ENCODE measurements around the gene DNASE1. TPM values are rescaled to one million over a fixed set of nuclear protein-coding genes. Genes with fewer than 3 reads are reported as not detected.
A peak's percentile ranks its signal among the peaks of the same experiment; 100 is the strongest.
"Not testable (repeated sequence)": the region's sequence is repeated elsewhere in the genome, so short reads cannot be mapped to it uniquely, and the experiment has no call there.

The DNASE1 gene
- total RNA-seq, 1 experiment from 2014 or later: 13.9 TPM

GRCh38 chr16:3655030-3655395 lies 522 bp downstream of the DNASE1 start:
- POLR2A ChIA-PET: no interaction called here
- no peak for ATAC-seq
- Mint-ChIP-seq H3K36me3 (peaks cover 52% of the 10 kb centered on the region), H3K4me3 (no peak overlapping the region), H3K27me3 (ENCODE audit: low read depth) (no peaks in the 10 kb centered on the region), H3K9me3 (no peaks in the 10 kb centered on the region), H3K27ac (peak overlapping the region; percentile 87), H3K4me1 (peaks cover 33% of the 10 kb centered on the region)
- CTCF ChIA-PET: interaction anchor here (1.0 to 1.9 kb wide), 3 partner anchors 9 to 102 kb away, joined by 3 to 5 read pairs (median 3); no protein-coding TSS in a partner anchor
- TF ChIP-seq ZNF396 (CRISPR knock-in tag; IDR thresholded peaks at IDR 0.05; ENCODE audit: borderline replicate concordance) (no peak), STAT6 (CRISPR knock-in tag; conservative IDR thresholded peaks at IDR 0.05; ENCODE audit: low read depth) (no peak), NR3C1 (CRISPR knock-in tag; conservative IDR thresholded peaks at IDR 0.05; ENCODE audit: low read depth) (no peak), RORB (CRISPR knock-in tag; IDR thresholded peaks at IDR 0.05) (no peak), USF2 (CRISPR knock-in tag; IDR thresholded peaks at IDR 0.05) (no peak)
- DNase-seq (ENCODE audit: low spot score): peak; percentile 13

- POLR2A ChIA-PET: no interaction called here
- no peaks in the 10 kb centered on the region for H3K9me3 Mint-ChIP-seq
- no peak for TF ChIP-seq ZNF512 (CRISPR knock-in tag; IDR thresholded peaks at IDR 0.05; ENCODE audit: borderline replicate concordance)
- no peak for TF ChIP-seq CREB1 (CRISPR knock-in tag; IDR thresholded peaks at IDR 0.05)
- TF ChIP-seq ZNF232 (CRISPR knock-in tag; IDR thresholded peaks at IDR 0.05): no peak
- peak overlapping the region; percentile 87 for H3K27ac Mint-ChIP-seq
- H3K4me1 Mint-ChIP-seq: peaks cover 33% of the 10 kb centered on the region
- CTCF ChIA-PET: interaction anchor here (1.0 to 1.9 kb wide), 4 partner anchors 9 to 102 kb away, joined by 3 to 5 read pairs (median 4); no protein-coding TSS in a partner anchor
- no peaks in the 10 kb centered on the region for H3K27me3 Mint-ChIP-seq (ENCODE audit: low read depth)
- ATAC-seq (no peak), DNase-seq (ENCODE audit: low spot score) (peak; percentile 8)
- H3K4me3 Mint-ChIP-seq: no peak overlapping the region
- peaks cover 57% of the 10 kb centered on the region for H3K36me3 Mint-ChIP-seq
Measured at GRCh38 chr16:3655396-3656159, 1.1 kb downstream of the DNASE1 start.

GRCh38 chr16:3656160-3656490 lies 1.6 kb downstream of the DNASE1 start:
- H3K27me3 Mint-ChIP-seq (ENCODE audit: low read depth); H3K27ac Mint-ChIP-seq; ATAC-seq; H3K4me3 Mint-ChIP-seq; POLR2A ChIA-PET; H3K9me3 Mint-ChIP-seq: not testable (repeated sequence)
- DNase-seq (ENCODE audit: low spot score): peak; percentile 3
- Mint-ChIP-seq H3K4me1 (peaks cover 33% of the 10 kb centered on the region), H3K36me3 (peaks cover 63% of the 10 kb centered on the region)
- CTCF ChIA-PET: interaction anchor here (1.5 kb wide), 1 partner anchor 13 kb away, joined by 4 read pairs; no protein-coding TSS in a partner anchor

GRCh38 chr16:3656491-3657468 lies 2.3 kb downstream of the DNASE1 start:
- no peak for ATAC-seq
- Mint-ChIP-seq H3K9me3 (no peaks in the 10 kb centered on the region), H3K4me1 (peaks cover 29% of the 10 kb centered on the region), H3K27me3 (ENCODE audit: low read depth) (no peaks in the 10 kb centered on the region), H3K36me3 (peaks cover 63% of the 10 kb centered on the region), H3K27ac (0 out of 2 replicates have a peak overlapping the region, but pooled peaks have one; percentile 16), H3K4me3 (no peak overlapping the region)
- peak; percentile 15 for DNase-seq (ENCODE audit: low spot score)
- ChIA-PET POLR2A (no interaction called here), CTCF (interaction anchor here (0.6 to 1.5 kb wide), 2 partner anchors 14 to 115 kb away, joined by 3 to 4 read pairs; no protein-coding TSS in a partner anchor)
- no peak for TF ChIP-seq TEAD1 (CRISPR knock-in tag; IDR thresholded peaks at IDR 0.05)
- TF ChIP-seq PRDM15 (CRISPR knock-in tag; IDR thresholded peaks at IDR 0.05): no peak
- TF ChIP-seq TP53 (CRISPR knock-in tag; IDR thresholded peaks at IDR 0.05): no peak
- no peak for TF ChIP-seq MLX (CRISPR knock-in tag; IDR thresholded peaks at IDR 0.05)
- no peak for TF ChIP-seq FOXP4 (CRISPR knock-in tag; IDR thresholded peaks at IDR 0.05)

Data from WTC11 (cell line).